WI38 (cell line): Measurements from ENCODE around the gene PDE4B.
"Not testable (repeated sequence)": the region's sequence is repeated elsewhere in the genome, so short reads cannot be mapped to it uniquely, and the experiment has no call there.

ENCODE experiments used
- H3K4me3 ChIP-seq: 2 replicates; pipeline ENCODE4 v1.5.1; 2011; ENCODE audit warnings: low read depth, mild to moderate bottlenecking, control low read depth, low read length
- TF ChIP-seq, protein P1 (sequence below): IDR thresholded peaks from 2 replicates; pipeline ENCODE4 v1.5.1; 2012; ENCODE audit warnings: low read depth, mild to moderate bottlenecking, control low read depth, low read length

PDE4B gene

DNA sequence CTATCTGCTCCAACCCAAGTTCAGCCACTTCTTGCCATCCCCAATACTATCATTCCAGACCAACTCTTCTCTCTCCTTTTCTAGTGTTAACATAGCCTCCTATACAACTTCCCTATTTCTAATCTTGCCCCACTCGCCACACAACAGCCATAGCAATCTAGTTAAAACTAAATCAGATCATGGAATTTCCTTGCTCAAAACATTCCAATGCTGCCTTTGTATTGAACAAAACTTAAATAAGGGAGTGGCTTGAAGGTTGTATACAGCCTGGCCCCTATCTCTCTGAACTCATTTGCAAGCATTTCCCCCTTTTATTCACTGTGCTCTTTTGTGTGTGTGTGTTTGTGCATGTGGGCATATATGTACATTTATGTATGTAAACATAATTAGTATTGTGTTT is 623.2 kb downstream of the PDE4B start:
- TF ChIP-seq, protein P1, sequence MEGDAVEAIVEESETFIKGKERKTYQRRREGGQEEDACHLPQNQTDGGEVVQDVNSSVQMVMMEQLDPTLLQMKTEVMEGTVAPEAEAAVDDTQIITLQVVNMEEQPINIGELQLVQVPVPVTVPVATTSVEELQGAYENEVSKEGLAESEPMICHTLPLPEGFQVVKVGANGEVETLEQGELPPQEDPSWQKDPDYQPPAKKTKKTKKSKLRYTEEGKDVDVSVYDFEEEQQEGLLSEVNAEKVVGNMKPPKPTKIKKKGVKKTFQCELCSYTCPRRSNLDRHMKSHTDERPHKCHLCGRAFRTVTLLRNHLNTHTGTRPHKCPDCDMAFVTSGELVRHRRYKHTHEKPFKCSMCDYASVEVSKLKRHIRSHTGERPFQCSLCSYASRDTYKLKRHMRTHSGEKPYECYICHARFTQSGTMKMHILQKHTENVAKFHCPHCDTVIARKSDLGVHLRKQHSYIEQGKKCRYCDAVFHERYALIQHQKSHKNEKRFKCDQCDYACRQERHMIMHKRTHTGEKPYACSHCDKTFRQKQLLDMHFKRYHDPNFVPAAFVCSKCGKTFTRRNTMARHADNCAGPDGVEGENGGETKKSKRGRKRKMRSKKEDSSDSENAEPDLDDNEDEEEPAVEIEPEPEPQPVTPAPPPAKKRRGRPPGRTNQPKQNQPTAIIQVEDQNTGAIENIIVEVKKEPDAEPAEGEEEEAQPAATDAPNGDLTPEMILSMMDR, result no peak
- H3K4me3 ChIP-seq, result no peak overlapping the region

DNA sequence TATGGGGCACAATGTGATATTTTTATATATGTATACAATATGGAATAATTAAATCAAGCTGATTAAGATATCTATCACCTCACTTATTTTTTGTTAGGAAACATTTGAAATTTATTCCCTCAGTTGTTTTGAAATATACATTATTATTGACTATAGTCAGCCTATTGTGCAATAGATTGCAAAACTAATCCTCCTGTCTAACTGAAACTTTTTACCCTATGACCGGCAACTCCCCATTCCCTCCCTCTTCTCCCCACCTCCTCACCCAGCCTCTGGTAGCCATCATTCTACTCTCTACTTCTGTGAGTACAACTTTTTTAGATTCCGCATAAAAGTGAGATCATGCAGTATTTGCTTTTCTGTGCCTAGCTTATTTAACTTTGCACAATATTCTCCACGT is 623.6 kb downstream of the PDE4B start:
- H3K4me3 ChIP-seq, result no peak overlapping the region
- TF ChIP-seq, protein P1, result no peak

DNA sequence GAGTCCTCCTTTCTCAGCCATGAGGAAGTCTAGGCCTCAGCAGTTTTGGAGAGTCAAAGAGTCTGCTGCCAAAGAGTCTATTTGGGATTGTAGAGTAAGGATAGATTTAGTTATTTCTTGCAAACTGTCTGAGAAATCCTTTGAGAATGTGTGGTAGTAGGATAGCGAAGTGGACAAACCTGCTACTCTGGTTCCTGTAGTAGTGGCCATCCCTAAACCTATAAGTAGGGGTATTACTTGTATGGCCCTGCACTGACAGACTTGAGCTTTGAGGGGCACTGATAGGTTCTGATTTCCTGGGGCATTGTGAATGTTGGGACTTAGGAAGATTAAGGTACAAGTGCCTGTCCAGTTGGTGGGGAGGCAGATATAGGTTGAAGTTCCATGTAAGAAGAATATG is 625.3 kb downstream of the PDE4B start:
- TF ChIP-seq, protein P1, result no peak
- H3K4me3 ChIP-seq, result no peak overlapping the region

DNA sequence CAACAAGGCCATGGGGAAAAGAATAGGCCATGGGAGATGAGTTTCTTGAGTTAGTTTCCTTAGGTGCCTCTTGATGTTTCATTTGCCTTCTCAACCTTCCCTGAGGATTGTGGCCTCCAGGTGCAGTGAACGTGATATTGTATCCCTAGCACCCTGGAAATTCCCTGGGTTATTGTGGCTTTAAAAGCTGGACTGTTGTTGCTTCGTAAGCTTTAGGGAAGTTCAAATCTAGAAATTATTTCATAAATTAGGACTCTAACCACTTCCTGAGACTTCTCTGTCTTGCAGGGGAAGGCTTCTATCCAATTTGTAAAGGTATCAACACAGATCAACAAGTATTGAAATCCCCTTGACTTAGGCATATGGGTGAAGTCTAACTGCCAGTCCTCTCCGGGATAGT is 627.5 kb downstream of the PDE4B start:
- H3K4me3 ChIP-seq, result not testable (repeated sequence)

DNA sequence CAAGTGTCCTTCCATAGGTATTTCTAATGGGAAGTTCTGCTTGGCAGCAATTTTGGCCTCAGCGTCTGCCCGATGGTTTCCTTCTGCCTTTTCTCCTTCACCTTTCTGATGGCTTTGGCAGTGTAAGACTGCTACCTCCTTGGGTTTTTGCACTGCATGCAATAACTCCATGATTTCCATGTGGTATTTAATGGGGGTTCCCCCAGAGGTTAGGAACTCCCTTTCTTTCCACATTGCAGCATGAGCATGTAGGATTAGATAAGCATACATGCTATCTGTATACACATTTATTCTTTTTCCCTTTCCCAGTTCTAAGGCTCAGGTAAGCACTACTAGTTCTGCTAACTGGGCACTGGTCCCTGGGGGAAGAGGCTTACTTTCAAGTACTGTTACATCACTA is 628.2 kb downstream of the PDE4B start:
- not testable (repeated sequence) for H3K4me3 ChIP-seq

DNA sequence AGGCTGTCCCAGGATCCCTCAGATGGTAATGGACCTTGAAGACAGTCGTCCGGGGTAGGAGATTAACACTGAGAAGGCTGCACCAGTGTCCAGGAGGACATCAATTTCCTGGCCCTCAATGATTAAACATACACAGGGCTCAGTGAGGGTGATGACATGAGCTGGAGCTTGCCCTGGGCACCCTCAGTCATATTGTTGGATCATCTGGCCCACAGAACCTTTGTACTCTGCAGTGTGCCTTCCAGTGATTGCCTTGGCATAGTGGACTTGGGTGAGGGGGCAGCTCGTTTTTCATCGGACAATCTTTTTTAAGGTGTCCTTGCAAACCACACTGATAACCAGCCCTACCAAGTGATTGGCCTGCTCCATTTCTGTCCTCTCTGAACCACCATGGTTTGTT is 630.1 kb downstream of the PDE4B start:
- H3K4me3 ChIP-seq, result no peak overlapping the region
- TF ChIP-seq, protein P1, result no peak
